GM06990 (cell line): ENCODE measurements around the gene ABCD4.

Experiments used
- DNase-seq: peaks from one replicate; pipeline ENCODE4 v3.0.0-alpha.2; 2011; ENCODE audit not compliant: insufficient read length; ENCODE audit errors: extremely low read depth
- H3K27me3 ChIP-seq: replicated peaks from 2 replicates; pipeline ENCODE4 v1.6.0; 2011; ENCODE audit warnings: low read length; ENCODE audit not compliant: control insufficient read depth, insufficient read depth
- H3K36me3 ChIP-seq: 2 replicates; pipeline ENCODE4 v1.5.1; 2011; ENCODE audit warnings: low read length; ENCODE audit not compliant: control insufficient read depth, insufficient read depth
- H3K4me3 ChIP-seq: replicated peaks from 2 replicates; pipeline ENCODE4 v1.5.1; 2011; ENCODE audit warnings: low read depth, mild to moderate bottlenecking, control low read depth, low read length
- CTCF ChIP-seq: IDR thresholded peaks from 2 replicates; pipeline ENCODE4 v1.5.1; 2011; ENCODE audit warnings: low read length, control low read depth, mild to moderate bottlenecking, inconsistent platforms; ENCODE audit not compliant: insufficient read depth, poor library complexity, severe bottlenecking

The ABCD4 gene

GRCh38 chr14:74240794-74241651 is 61.7 kb downstream of the ABCD4 start:
- DNase-seq: no peak
- TF ChIP-seq CTCF: no peak
- H3K36me3 ChIP-seq: no peaks in the 10 kb centered on the region
- peaks cover 10% of the 10 kb centered on the region for H3K27me3 ChIP-seq
- H3K4me3 ChIP-seq: peak overlapping the region; percentile 5

GRCh38 chr14:74239848-74240793 is 62.6 kb downstream of the ABCD4 start:
- TF ChIP-seq CTCF: no peak
- peaks cover 10% of the 10 kb centered on the region for H3K27me3 ChIP-seq
- no peak for DNase-seq
- H3K4me3 ChIP-seq: peak overlapping the region; percentile 5; the same call in 1 of the 2 replicates
- H3K36me3 ChIP-seq: no peaks in the 10 kb centered on the region

GRCh38 chr14:74238974-74239847 is 63.5 kb downstream of the ABCD4 start, which contains the start of gene VSX2:
TSS of gene VSX2 (plus strand) at chr14:74239449. CDS start at chr14:74239562, 113 bp downstream.
- no peak for DNase-seq
- Histone ChIP-seq H3K36me3 (no peaks in the 10 kb centered on the region), H3K4me3 (no peak within 1 kb of the TSS), H3K27me3 (peaks cover 10% of the 10 kb centered on the region)
- TF ChIP-seq CTCF: no peak

GRCh38 chr14:74237441-74237840 is 65.3 kb downstream of the ABCD4 start:
- Histone ChIP-seq H3K27me3 (peaks cover 5% of the 10 kb centered on the region), H3K4me3 (no peak overlapping the region), H3K36me3 (no peaks in the 10 kb centered on the region)
- TF ChIP-seq CTCF: no peak
- no peak for DNase-seq
